Adrenal gland (tissue), 12 donors: Measurements from ENCODE around the gene DPP10. TPM values are rescaled to one million over a fixed set of nuclear protein-coding genes. Genes with fewer than 3 reads are reported as not detected.

ENCODE experiments used
- DNase-seq, 7 donors: peaks; one replicate each; pipeline ENCODE4 v3.0.0-alpha.2; 2019 to 2020
- H3K27ac ChIP-seq, 5 donors: fragments of 200-600 bp; sonication (generic) in 4 of 5; 1 replicate in 3 of 5; 2 replicates in 2 of 5; pipeline versions ENCODE4 v1.5.1 to v1.8.0; 2016 to 2020; ENCODE audit warnings: mild to moderate bottlenecking in 1 of 5
- H3K27me3 ChIP-seq: fragments of 200-600 bp; 2 replicates; pipeline ENCODE4 v1.8.0; 2021
- H3K36me3 ChIP-seq, 2 donors: fragments of 200-600 bp; replicated peaks in 1 of 2; 1 replicate in 1 of 2; 2 replicates in 1 of 2; pipeline versions ENCODE4 v1.5.1 to v1.8.0; 2018 to 2022
- H3K4me1 ChIP-seq, 2 donors: fragments of 200-600 bp; replicated peaks in 1 of 2; 1 replicate in 1 of 2; 2 replicates in 1 of 2; pipeline versions ENCODE4 v1.5.1 to v1.8.0; 2018 to 2021
- H3K4me3 ChIP-seq, 4 donors: fragments of 200-600 bp; sonication (generic) in 3 of 4; one replicate each; pipeline ENCODE4 v1.5.1; 2016 to 2018
- H3K9me3 ChIP-seq, 3 donors: fragments of 200-600 bp; sonication (generic) in 1 of 3; replicated peaks in 1 of 3; 1 replicate in 2 of 3; 2 replicates in 1 of 3; pipeline versions ENCODE4 v1.5.1 to v1.8.0; 2016 to 2021
- POLR2A ChIP-seq, 2 donors: fragments of 450-650 bp; IDR thresholded peaks; one replicate each; pipeline ENCODE4 v1.6.1; 2017; ENCODE audit warnings: antibody characterized with exemption in 2 of 2, mild to moderate bottlenecking in 2 of 2, moderate library complexity in 1 of 2
- WGBS, 4 donors: extraction: QIAGEN DNeasy Blood & Tissue Kit in 2 of 4; methylation state at CpG; one replicate each; pipeline versions ENCODE4 v1.1.5 to v1.1.7; 2013 to 2017; 5-methylcytosine and 5-hydroxymethylcytosine counted together
- intact Hi-C, 2 donors: fragments of 100-400 bp; cut with DNase I; formaldehyde crosslinking; loops; one replicate each; pipeline versions ENCODE4 v1.14.1 to v1.15.0; 2022 to 2023
- polyA plus RNA-seq, 3 donors: library from polyadenylated mRNA; stranded (reverse); fragments of 200-250 nt in 2 of 3; fragments of 350-450 nt in 1 of 3; fragmentation: Illumina TruSeq in 1 of 3; extraction: RNeasy Lipid Tissue Mini Kit (QIAGEN cat#74804) in 1 of 3; gene quantifications; one replicate each; pipeline ENCODE4 v1.2.3, GENCODE V29; 2013 to 2014
- total RNA-seq, 9 donors: library from RNA; depleted of rRNA in 4 of 9; stranded (reverse); fragments of >200 nt in 4 of 9; fragments of 120-200 nt in 1 of 9; fragmentation: NEBNext Ultra II Directional in 1 of 9; extraction: Animal tissue kit (Norgen Biotek cat#: 25700) in 1 of 9; gene quantifications; one replicate each; pipeline versions ENCODE4 v1.1.0 to v1.2.4, GENCODE V29; 2013 to 2023
- TF ChIP-seq, protein P1 (sequence below), 6 experiments: fragments of 450-650 bp in 4 of 6; fragments of 200-600 bp in 2 of 6; sonication (generic) in 1 of 6; IDR thresholded peaks; 1 replicate in 5 of 6; 2 replicates in 1 of 6; pipeline versions ENCODE4 v1.5.1 to v1.8.0; 2016 to 2021; ENCODE audit warnings: antibody characterized with exemption in 6 of 6, mild to moderate bottlenecking in 2 of 6, moderate library complexity in 1 of 6
- donor health status: healthy with polysubstance abuse.
- donor health status: Bipolar disorder and iron deficiency.
- donor health status: DM: yes; HTN: yes; CAD: no.
- donor health status: DM: no; HTN: no; CAD: no.
- donor health status: DM: no; HTN: no; CAD: no.
- donor health status: DM: yes; HTN: yes; CAD: no.

DPP10 gene
- total and polyA plus RNA-seq, 12 donors = 5.2 to 257 (median 32.0) TPM

DNA sequence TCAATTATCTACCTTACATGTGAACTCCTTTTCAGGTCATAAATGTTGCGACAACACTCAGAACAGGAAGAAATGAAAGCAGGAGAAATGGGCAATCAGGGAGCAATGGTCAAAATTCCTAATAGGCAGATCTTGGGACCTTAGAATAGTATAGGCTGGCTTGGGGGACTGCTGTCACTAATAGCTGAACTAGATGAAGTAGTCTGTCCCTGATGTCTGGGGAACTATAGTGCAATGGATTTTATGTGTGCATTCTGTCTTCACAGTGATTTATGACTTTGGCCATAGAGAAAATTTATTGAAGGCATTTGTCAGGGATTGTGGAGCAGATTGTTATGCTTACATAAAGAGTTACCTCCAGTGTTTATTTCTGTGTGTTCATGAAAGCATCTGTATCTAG lies 6.1 kb upstream of the DPP10 start:
- Histone ChIP-seq H3K9me3 (no peaks in the 10 kb centered on the region), H3K36me3 (no peaks in the 10 kb centered on the region), H3K4me3 (no peak overlapping the region), H3K27ac (no peak overlapping the region), H3K4me1 (no peaks in the 10 kb centered on the region), H3K27me3 (no peaks in the 10 kb centered on the region)
- DNase-seq = no peak
- TF ChIP-seq, protein P1, sequence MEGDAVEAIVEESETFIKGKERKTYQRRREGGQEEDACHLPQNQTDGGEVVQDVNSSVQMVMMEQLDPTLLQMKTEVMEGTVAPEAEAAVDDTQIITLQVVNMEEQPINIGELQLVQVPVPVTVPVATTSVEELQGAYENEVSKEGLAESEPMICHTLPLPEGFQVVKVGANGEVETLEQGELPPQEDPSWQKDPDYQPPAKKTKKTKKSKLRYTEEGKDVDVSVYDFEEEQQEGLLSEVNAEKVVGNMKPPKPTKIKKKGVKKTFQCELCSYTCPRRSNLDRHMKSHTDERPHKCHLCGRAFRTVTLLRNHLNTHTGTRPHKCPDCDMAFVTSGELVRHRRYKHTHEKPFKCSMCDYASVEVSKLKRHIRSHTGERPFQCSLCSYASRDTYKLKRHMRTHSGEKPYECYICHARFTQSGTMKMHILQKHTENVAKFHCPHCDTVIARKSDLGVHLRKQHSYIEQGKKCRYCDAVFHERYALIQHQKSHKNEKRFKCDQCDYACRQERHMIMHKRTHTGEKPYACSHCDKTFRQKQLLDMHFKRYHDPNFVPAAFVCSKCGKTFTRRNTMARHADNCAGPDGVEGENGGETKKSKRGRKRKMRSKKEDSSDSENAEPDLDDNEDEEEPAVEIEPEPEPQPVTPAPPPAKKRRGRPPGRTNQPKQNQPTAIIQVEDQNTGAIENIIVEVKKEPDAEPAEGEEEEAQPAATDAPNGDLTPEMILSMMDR (IDR thresholded peaks at IDR 0.05) = no peak
- intact Hi-C loops = no loop called here
- 70 to 86% (median 85%) methylated on average over 1 of the region's 1 CpG for WGBS, 4 donors

DNA sequence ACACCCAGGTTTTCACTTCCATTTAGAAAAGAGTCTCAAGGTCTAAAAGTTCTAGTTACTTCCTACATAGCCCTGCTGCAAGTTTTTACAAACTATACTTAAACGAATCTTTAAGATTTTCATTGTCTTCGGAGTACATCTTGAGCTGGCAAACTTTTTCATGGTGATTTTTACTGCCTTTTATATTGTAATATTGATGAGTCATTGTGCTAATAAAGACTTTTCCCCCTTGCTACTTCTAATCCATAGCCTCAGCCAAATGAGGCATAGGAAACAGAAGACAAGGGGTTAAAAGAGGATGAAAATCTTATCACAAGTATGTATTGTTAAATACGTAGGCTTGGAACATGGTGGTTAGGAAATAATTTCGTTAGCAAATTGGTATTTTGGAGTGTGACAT lies 4.1 kb downstream of the DPP10 start:
- H3K27me3 ChIP-seq = no peaks in the 10 kb centered on the region
- DNase-seq = no peak
- no peak overlapping the region for H3K4me3 ChIP-seq
- no peaks in the 10 kb centered on the region for H3K36me3 ChIP-seq
- no peaks in the 10 kb centered on the region for H3K9me3 ChIP-seq
- H3K4me1 ChIP-seq = no peaks in the 10 kb centered on the region
- WGBS, 4 donors = 61 to 71% (median 68%) methylated on average over 4 of the region's 4 CpGs
- H3K27ac ChIP-seq = no peak overlapping the region
- intact Hi-C loops = no loop called here
- TF ChIP-seq, protein P1 (IDR thresholded peaks at IDR 0.05) = no peak
- TF ChIP-seq POLR2A (IDR thresholded peaks at IDR 0.05) = no peak

DNA sequence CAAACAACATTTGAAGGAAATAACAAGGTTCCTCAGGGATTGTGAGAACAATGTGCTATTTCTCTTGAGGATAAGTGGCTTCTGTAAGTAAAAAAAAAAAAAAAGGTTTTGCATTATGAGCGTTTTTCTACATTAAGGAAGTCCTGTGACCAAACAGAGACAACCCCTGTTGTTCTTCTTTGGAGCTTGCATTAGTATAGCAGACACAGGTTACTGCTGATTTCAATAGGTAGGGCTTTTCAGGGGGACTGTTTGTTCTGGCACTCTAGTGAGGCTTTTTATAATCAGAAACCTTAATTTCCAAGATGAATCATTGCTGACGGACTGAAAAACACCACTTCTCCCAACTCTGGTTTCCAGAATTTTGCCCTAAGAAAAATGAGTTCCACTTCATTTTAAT lies 8.2 kb downstream of the DPP10 start:
- H3K27me3 ChIP-seq = no peaks in the 10 kb centered on the region
- H3K4me1 ChIP-seq = no peaks in the 10 kb centered on the region
- intact Hi-C loops = no loop called here
- no peak overlapping the region for H3K4me3 ChIP-seq
- WGBS, 4 donors = 45 to 58% (median 53%) methylated on average over 2 of the region's 2 CpGs
- TF ChIP-seq POLR2A (IDR thresholded peaks at IDR 0.05) = no peak
- TF ChIP-seq, protein P1 (IDR thresholded peaks at IDR 0.05) = no peak
- no peak for DNase-seq
- no peaks in the 10 kb centered on the region for H3K9me3 ChIP-seq
- no peaks in the 10 kb centered on the region for H3K36me3 ChIP-seq
- H3K27ac ChIP-seq = no peak overlapping the region

DNA sequence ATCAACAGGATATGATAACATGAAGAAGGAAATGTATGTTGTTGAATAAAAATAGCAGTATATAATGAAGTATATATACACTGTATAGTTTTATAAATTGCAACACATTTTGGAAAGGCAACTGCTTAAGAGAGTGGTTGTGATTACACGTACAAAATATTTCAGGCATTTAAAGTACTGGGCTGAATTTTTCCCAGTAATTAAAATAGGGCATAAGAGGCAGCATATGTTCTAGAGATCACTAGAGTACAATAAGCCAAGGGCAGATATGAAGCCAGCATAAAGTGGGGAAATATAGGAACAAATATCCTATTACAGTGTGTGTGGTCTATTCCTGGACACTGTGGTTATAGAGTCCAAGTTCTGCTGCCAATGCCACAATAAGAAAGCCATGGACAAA lies 14.1 kb downstream of the DPP10 start:
- H3K27me3 ChIP-seq = no peaks in the 10 kb centered on the region
- intact Hi-C loops = no loop called here
- H3K4me1 ChIP-seq = no peaks in the 10 kb centered on the region
- H3K4me3 ChIP-seq = no peak overlapping the region
- H3K9me3 ChIP-seq = no peaks in the 10 kb centered on the region
- TF ChIP-seq POLR2A (IDR thresholded peaks at IDR 0.05) = no peak
- TF ChIP-seq, protein P1 (IDR thresholded peaks at IDR 0.05) = no peak
- 81 to 98% (median 88%) methylated on average over 1 of the region's 1 CpG for WGBS, 4 donors
- H3K36me3 ChIP-seq = no peaks in the 10 kb centered on the region
- DNase-seq = no peak
- H3K27ac ChIP-seq = no peak overlapping the region
